ENCODE results near the gene GALM. TPM values are rescaled to one million over a fixed set of nuclear protein-coding genes. Genes with fewer than 3 reads are reported as not detected.
"Not testable (repeated sequence)": the region's sequence is repeated elsewhere in the genome, so short reads cannot be mapped to it uniquely, and the experiment has no call there.

The GALM gene
- polyA plus RNA-seq, 6 donors from 2014 or later = 7.4 to 12.1 (median 10.5) TPM

GRCh38 chr2:38634684-38635083, 31.2 kb upstream of the GALM start:
- Mint-ChIP-seq H3K36me3 (peaks cover 4 to 11% of the 10 kb centered on the region in 2 donors), H3K9me3 (peaks cover 0 to 11% (median 4%) of the 10 kb centered on the region in 7 donors), H3K27ac (no peak overlapping the region), H3K4me3 (no peak overlapping the region), H3K27me3 (peaks cover 20 to 37% (median 27%) of the 10 kb centered on the region in 3 donors), H3K4me1 (peaks cover 5 to 10% (median 10%) of the 10 kb centered on the region in 3 donors)
- ATAC-seq (ENCODE audit: low read depth in 2 of 2) = no peak
- no peak for DNase-seq

- Mint-ChIP-seq H3K9me3 (peaks cover 0 to 6% (median 2%) of the 10 kb centered on the region in 7 donors), H3K27me3 (peaks cover 15 to 33% (median 22%) of the 10 kb centered on the region in 3 donors), H3K4me1 (peaks cover 5 to 10% (median 10%) of the 10 kb centered on the region in 3 donors), H3K4me3 (no peak overlapping the region), H3K27ac (no peak overlapping the region), H3K36me3 (peaks cover 0 to 7% of the 10 kb centered on the region in 2 donors)
- DNase-seq (no peak), ATAC-seq (ENCODE audit: low read depth in 2 of 2) (no peak)
Observed at GRCh38 chr2:38635139-38635538, 30.8 kb upstream of the GALM start.

- Mint-ChIP-seq H3K4me1 (peaks cover 5 to 10% (median 10%) of the 10 kb centered on the region in 3 donors), H3K36me3 (peaks cover 0 to 6% of the 10 kb centered on the region in 2 donors), H3K27ac (peak overlapping the region in 1 of 6 donors; percentile 29), H3K27me3 (peaks cover 9 to 28% (median 15%) of the 10 kb centered on the region in 3 donors), H3K4me3 (no peak overlapping the region), H3K9me3 (peaks cover 0 to 6% (median 0%) of the 10 kb centered on the region in 7 donors)
- DNase-seq (no peak), ATAC-seq (ENCODE audit: low read depth in 2 of 2) (no peak)
Observed at GRCh38 chr2:38636069-38636468, 29.8 kb upstream of the GALM start.

DNA sequence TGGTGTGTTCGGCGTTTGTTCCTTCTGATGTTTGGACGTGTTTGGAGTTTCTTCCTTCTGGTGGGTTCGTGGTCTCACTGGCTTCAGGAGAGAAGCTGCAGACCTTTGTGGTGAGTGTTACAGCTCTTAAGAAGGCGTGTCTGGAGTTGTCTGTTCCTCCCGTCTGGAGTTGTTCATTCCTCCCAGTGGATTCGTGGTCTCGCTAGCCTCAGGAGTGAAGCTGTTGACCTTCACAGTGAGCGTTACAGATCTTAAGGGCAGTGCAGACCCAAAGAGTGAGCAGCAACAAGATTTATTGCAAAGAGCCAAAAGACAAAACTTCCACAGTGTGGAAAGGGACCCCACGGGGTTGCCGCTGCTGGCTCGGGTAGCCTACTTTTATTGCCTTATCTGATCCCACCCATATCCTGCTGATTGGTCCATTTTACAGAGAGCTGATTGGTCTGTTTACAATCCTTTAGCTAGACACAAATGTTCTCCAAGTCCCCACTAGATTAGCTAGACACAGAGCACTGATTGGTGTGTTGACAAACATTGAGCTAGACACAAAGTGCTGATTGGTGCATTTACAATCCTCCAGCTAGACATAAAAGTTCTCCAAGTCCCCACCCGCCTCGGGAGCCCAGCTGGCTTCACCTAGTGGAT, 23.4 kb upstream of the GALM start:
- peak overlapping the region in 1 of 6 donors; percentile 21 for H3K27ac Mint-ChIP-seq
- not testable (repeated sequence) for DNase-seq; H3K27me3 Mint-ChIP-seq; H3K9me3 Mint-ChIP-seq; H3K36me3 Mint-ChIP-seq; H3K4me1 Mint-ChIP-seq; ATAC-seq (ENCODE audit: low read depth in 2 of 2); H3K4me3 Mint-ChIP-seq

- peaks cover 3 to 7% (median 5%) of the 10 kb centered on the region in 3 donors for H3K27me3 Mint-ChIP-seq
- peaks cover 0 to 6% of the 10 kb centered on the region in 2 donors for H3K36me3 Mint-ChIP-seq
- H3K4me3 Mint-ChIP-seq = no peak overlapping the region
- DNase-seq (no peak), ATAC-seq (ENCODE audit: low read depth in 2 of 2) (no peak)
- peaks cover 0 to 7% (median 5%) of the 10 kb centered on the region in 3 donors for H3K4me1 Mint-ChIP-seq
- H3K27ac Mint-ChIP-seq = no peak overlapping the region
- H3K9me3 Mint-ChIP-seq = peaks cover 0 to 5% (median 1%) of the 10 kb centered on the region in 7 donors
Observed at GRCh38 chr2:38643021-38643671, 22.8 kb upstream of the GALM start.

GRCh38 chr2:38643683-38644511, 22.0 kb upstream of the GALM start:
- peaks cover 0 to 12% (median 10%) of the 10 kb centered on the region in 3 donors for H3K4me1 Mint-ChIP-seq
- peaks cover 0 to 11% of the 10 kb centered on the region in 2 donors for H3K36me3 Mint-ChIP-seq
- H3K9me3 Mint-ChIP-seq; H3K4me3 Mint-ChIP-seq; DNase-seq; ATAC-seq (ENCODE audit: low read depth in 2 of 2); H3K27me3 Mint-ChIP-seq: not testable (repeated sequence)
- peak overlapping the region in 1 of 6 donors; percentile 38 for H3K27ac Mint-ChIP-seq

DNA sequence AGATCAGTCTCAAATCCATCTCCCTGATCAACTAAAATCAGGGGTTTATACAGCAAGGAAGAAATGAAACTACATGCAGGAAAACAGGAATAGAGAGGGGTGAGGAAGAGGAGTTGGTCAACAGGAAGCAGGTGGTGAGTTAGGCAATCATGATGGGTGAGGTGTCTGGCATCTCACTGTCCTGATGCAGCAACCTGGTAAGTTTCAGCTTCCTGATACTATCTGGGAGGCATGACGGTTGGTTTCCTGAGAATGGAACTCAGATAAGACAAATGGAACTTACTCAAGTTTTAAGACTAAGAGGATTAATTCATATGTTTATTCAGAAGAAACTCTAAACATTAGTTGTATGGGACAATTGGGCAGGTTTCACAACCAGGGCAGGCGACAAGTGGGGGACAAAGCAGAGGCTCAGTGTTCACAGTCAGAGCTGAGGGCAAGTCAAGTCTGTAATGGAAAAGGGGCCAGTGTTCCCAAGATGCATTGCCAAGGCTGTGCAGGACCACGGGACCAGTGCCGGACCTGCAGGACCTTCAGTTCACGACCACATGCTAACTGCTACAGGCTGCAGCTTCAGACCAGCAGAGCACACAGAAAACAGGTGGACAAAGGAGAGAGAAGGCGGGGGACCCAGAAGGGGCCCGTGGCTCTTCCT, 17.7 kb upstream of the GALM start:
- DNase-seq (no peak), ATAC-seq (ENCODE audit: low read depth in 2 of 2) (no peak)
- H3K4me1 Mint-ChIP-seq = peaks cover 6 to 20% (median 17%) of the 10 kb centered on the region in 3 donors
- peaks cover 0 to 6% (median 1%) of the 10 kb centered on the region in 7 donors for H3K9me3 Mint-ChIP-seq
- no peak overlapping the region for H3K4me3 Mint-ChIP-seq
- peak overlapping the region in 1 of 6 donors; percentile 78 for H3K27ac Mint-ChIP-seq
- peaks cover 0 to 11% of the 10 kb centered on the region in 2 donors for H3K36me3 Mint-ChIP-seq
- H3K27me3 Mint-ChIP-seq = peaks cover 0 to 5% (median 0%) of the 10 kb centered on the region in 3 donors

- no peak for DNase-seq
- peaks cover 0 to 5% (median 0%) of the 10 kb centered on the region in 3 donors for H3K27me3 Mint-ChIP-seq
Observed at GRCh38 chr2:38649176-38649728, 16.7 kb upstream of the GALM start.

GRCh38 chr2:38650012-38650411, 15.9 kb upstream of the GALM start:
- Mint-ChIP-seq H3K4me3 (no peak overlapping the region), H3K27ac (no peak overlapping the region), H3K36me3 (peaks cover 0 to 11% of the 10 kb centered on the region in 2 donors), H3K9me3 (peaks cover 0 to 6% (median 0%) of the 10 kb centered on the region in 7 donors), H3K27me3 (peaks cover 0 to 5% (median 0%) of the 10 kb centered on the region in 3 donors), H3K4me1 (peaks cover 6 to 20% (median 17%) of the 10 kb centered on the region in 3 donors)
- DNase-seq (no peak), ATAC-seq (ENCODE audit: low read depth in 2 of 2) (no peak)

More at GRCh38 chr2:38649176-38649728, 16.7 kb upstream of the GALM start:
- H3K4me3 Mint-ChIP-seq = no peak overlapping the region
- peaks cover 0 to 6% (median 0%) of the 10 kb centered on the region in 7 donors for H3K9me3 Mint-ChIP-seq
- peaks cover 0 to 11% of the 10 kb centered on the region in 2 donors for H3K36me3 Mint-ChIP-seq
- no peak for ATAC-seq (ENCODE audit: low read depth in 2 of 2)
- H3K4me1 Mint-ChIP-seq = peaks cover 6 to 20% (median 17%) of the 10 kb centered on the region in 3 donors
- H3K27ac Mint-ChIP-seq = peak overlapping the region in 1 of 6 donors; percentile 37

DNA sequence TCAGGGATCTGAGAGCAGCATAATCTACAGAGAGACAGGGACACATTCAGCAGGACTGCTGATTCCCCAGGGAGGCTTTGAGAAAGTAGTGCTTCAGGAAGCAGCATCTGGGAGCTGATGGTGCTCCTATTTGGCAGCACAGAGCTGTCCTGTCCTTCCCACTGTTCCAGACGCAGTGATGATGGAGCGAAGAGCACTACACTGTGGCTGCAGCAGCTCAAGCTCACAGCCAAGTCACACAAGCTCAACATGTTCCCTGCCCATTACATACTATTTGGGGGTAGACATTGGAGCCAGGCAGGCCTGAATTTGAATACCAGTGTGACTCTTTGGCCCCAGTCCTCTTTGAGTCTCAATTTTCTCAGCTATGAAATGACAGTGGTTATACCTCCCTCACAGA, 15.2 kb upstream of the GALM start:
- ATAC-seq (ENCODE audit: low read depth in 2 of 2) (no peak), DNase-seq (no peak)
- Mint-ChIP-seq H3K9me3 (peaks cover 0 to 6% (median 0%) of the 10 kb centered on the region in 7 donors), H3K4me1 (peaks cover 6 to 20% (median 17%) of the 10 kb centered on the region in 3 donors), H3K27ac (no peak overlapping the region), H3K4me3 (no peak overlapping the region), H3K36me3 (peaks cover 0 to 11% of the 10 kb centered on the region in 2 donors), H3K27me3 (peaks cover 0 to 7% (median 0%) of the 10 kb centered on the region in 3 donors)

DNA sequence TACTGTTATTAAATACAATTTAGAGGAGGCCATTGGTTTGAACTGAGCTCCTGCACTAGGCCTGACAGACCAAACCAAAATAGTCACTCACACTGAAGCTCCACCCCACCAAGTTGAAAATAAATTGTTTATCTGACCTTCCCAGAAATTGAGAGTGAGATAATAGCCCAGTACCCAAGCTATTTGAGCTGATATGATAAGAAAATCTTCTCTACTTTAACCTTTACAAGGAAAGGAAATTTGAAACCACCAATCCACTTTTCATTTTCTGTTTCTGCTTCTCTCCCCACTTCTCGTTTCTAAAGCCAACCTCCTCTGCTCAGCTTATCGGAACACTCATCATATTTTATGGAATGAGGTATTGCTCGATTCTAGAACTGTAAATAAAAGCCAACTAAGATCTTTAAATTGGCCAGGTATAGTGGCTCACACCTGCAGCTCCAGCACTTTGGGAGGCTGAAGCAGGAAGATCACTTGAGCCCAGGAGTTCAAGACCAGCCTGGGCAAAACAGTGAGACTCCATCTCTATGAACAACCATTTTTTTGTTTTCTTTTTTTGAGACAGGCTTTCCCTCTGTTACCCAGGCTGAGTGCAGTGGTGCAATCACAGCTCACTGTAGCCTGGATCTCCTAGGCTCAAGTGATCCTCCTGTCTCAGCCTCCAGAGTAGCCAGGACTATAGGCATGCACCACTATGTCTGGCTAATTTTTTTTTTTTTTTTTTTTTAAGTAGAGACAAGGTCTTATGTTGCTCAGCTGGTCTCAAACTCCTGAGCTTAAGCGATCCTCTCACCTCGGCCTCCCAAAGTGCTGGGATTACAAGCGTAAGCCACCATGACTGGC, 13.3 kb upstream of the GALM start:
- Mint-ChIP-seq H3K27me3 (peaks cover 0 to 15% (median 3%) of the 10 kb centered on the region in 3 donors), H3K4me1 (peaks cover 6 to 20% (median 15%) of the 10 kb centered on the region in 3 donors), H3K4me3 (peak overlapping the region in 4 of 8 donors; percentile 12 to 63 (median 53)), H3K27ac (peak overlapping the region in 4 of 6 donors; percentile 18 to 73 (median 48)), H3K9me3 (peaks cover 0 to 6% (median 0%) of the 10 kb centered on the region in 7 donors), H3K36me3 (peaks cover 0 to 10% of the 10 kb centered on the region in 2 donors)
- ATAC-seq (ENCODE audit: low read depth in 2 of 2) = peak in 1 of 2 donors; percentile 51
- no peak for DNase-seq

DNA sequence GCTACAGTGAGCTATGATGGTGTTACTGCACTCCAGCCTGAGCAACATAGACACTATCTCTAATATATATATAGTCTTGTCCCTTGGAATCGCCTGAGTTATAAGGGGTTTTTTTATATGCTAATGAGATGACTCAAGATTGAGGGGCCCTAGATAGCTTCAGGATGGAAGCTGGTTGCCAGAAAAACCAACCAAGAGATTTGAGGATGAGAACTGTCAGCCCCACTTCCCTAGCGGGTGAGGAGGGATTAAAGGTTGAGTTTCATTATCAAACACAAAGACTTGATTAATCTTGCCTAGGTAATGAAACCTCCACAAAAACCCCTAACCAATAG, 12.6 kb upstream of the GALM start:
- H3K4me3 Mint-ChIP-seq = no peak overlapping the region
- no peaks in the 10 kb centered on the region for H3K9me3 Mint-ChIP-seq
- H3K27me3 Mint-ChIP-seq = peaks cover 0 to 15% (median 4%) of the 10 kb centered on the region in 3 donors
- H3K4me1 Mint-ChIP-seq = peaks cover 6 to 13% (median 8%) of the 10 kb centered on the region in 3 donors
- peaks cover 0 to 3% of the 10 kb centered on the region in 2 donors for H3K36me3 Mint-ChIP-seq
- DNase-seq = no peak
- no peak for ATAC-seq (ENCODE audit: low read depth in 2 of 2)
- H3K27ac Mint-ChIP-seq = no peak overlapping the region
